GM19372 (cell line): ENCODE measurements around the gene USP46.

Experiments
- ATAC-seq: cut with Tn5 transposase; IDR thresholded peaks from one replicate; pipeline ENCODE4 v1.9.1; 2021; ENCODE audit warnings: mild to moderate bottlenecking, low read depth, moderate library complexity; ENCODE audit not compliant: unreplicated experiment

The USP46 gene

GRCh38 chr4:52657618-52658501, 1.2 kb downstream of the USP46 start:
- no peak for ATAC-seq

GRCh38 chr4:52657292-52657617, 1.8 kb downstream of the USP46 start:
- ATAC-seq: no peak

- ATAC-seq: no peak
These were observed 3.6 kb downstream of the USP46 start for GRCh38 chr4:52655506-52655905.

- no peak for ATAC-seq
These were observed 7.0 kb downstream of the USP46 start for GRCh38 chr4:52651996-52652672.

GRCh38 chr4:52648836-52649235, 10.3 kb downstream of the USP46 start:
- ATAC-seq: no peak

- ATAC-seq: no peak
These were observed 12.4 kb downstream of the USP46 start for GRCh38 chr4:52646741-52647140.

DNA sequence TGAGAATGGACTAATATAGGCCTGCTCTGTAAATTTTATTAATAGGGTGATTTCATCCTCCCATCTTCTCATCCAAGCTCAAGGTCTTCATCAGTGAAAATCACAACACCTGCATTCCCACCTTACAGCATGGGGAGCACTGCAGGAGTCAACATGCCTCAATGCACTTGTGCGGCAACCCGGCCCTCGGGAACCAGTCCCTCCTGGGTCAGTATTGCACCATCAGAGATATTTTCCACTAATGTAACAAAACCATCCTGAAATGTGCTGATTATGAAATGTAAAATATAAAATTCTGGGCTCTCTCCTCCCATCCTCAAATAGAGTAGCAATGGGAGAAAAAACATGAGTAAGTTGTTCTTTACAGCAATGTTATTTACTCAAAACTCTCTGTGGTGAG, 13.0 kb downstream of the USP46 start:
- no peak for ATAC-seq

GRCh38 chr4:52645300-52645699, 13.8 kb downstream of the USP46 start:
- ATAC-seq: no peak

- ATAC-seq: no peak
These were observed 15.3 kb downstream of the USP46 start for GRCh38 chr4:52643785-52644244.

DNA sequence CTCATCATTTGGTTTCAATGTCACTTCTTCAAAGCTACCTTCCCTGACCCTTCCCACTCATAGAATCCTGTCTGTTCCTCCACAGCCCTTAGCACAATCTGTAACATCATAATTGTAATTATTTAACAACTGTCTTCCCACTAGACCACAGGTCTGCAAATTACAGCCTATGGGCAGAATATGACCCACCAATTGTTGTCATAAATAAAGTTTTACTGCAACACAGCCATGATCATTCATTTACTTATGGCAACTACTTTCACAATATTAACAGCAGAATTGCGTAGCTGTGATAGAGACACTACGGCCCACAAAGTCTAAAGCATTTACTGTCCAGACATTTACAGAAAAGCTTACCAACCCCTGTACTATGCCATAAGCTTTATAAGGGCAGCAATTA, 15.9 kb downstream of the USP46 start:
- no peak for ATAC-seq

DNA sequence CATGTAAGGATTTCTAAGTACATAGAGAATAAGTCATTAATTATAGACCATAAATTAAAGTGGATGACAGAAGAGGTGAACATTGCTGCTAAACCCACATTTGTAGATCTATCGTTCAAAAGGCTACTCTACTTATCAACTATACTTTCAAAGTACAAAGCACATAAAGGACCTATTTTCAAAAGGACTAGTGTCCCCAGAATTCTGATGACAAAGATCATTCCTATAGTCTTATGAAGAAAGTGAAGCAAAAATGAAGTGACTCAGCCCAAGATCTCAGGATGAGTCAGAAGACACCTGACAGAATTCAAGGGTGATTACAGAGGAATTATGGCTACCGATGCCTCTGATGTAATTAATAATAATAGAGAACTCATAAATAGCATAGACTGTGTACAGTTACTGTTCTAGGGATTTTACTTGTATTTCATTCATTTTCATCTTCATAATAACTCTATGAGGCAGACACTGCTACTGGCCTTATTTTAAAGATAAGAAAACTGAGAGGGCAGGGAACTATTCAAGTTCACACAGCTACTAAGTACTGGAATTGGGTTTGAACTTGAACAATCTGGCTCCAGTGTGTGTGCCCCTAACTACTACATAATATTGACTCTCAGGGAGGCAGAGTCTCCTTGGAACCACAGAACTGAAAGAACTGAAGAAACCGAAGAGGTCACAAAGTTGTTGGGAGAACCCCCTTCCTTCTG, 17.1 kb downstream of the USP46 start:
- peak; percentile 69 for ATAC-seq

GRCh38 chr4:52640808-52641565, 18.1 kb downstream of the USP46 start:
- no peak for ATAC-seq

DNA sequence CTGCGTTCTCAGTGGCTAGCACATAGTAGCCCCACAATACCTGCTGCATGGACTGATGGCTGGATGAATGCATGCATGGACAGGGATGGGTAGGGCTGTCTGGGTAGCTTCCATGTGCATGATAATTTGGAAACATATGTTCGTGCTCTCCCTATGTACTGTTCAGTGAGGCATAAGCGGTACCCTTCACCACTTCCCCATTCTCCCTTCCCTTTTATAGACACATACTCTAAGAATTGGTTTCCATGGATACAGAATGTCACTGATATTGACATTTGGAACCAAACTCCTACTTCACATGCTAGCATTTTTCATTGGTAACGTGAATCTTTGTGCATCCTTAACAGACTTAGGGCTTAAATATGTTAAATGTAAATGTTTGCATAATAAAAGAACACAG, 20.4 kb downstream of the USP46 start:
- no peak for ATAC-seq

- no peak for ATAC-seq
These were observed 22.0 kb downstream of the USP46 start for GRCh38 chr4:52637116-52637515.

- no peak for ATAC-seq
These were observed 23.5 kb downstream of the USP46 start for GRCh38 chr4:52635560-52635959.

- no peak for ATAC-seq
These were observed 24.0 kb downstream of the USP46 start for GRCh38 chr4:52635130-52635529.

- no peak for ATAC-seq
These were observed 25.3 kb downstream of the USP46 start for GRCh38 chr4:52633846-52634245.

GRCh38 chr4:52628974-52629373, 30.1 kb downstream of the USP46 start:
- ATAC-seq: no peak

GRCh38 chr4:52628543-52628942, 30.6 kb downstream of the USP46 start:
- ATAC-seq: no peak

DNA sequence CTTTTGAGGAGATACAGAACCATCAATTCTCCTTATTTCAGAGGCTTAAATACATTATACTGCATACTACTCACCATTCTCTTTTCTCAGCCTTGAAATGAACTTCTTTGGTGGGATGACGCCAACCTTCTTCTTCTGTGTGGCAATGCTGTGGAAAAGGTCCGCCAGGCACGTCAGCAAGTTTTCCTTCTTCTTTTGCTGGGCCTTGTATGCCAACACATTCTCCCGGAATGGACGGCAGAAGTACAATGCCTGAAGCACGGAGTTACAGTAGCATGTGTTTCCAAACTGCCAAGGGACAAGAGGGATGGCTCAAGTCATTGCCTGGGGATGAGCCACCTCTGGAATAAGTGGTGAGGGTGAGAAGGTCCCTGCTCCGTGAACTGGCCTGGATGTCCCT, 31.2 kb downstream of the USP46 start:
- ATAC-seq: no peak

- no peak for ATAC-seq
These were observed 33.9 kb downstream of the USP46 start for GRCh38 chr4:52625216-52625615.
